HCT116 (cell line): ENCODE measurements around the gene NT5E. TPM values are rescaled to one million over a fixed set of nuclear protein-coding genes. Genes with fewer than 3 reads are reported as not detected.

Source experiments
- ATAC-seq: fragments of 200-7000 bp; cut with Tn5 transposase; 2 replicates; pipeline ENCODE4 v1.9.1; 2020; ENCODE audit warnings: mild to moderate bottlenecking, moderate library complexity
- BruUV-seq: library from RNA; stranded (reverse); fragments of 400-500 nt; replicated peaks from 2 replicates; lab custom pipeline; 2021; lab: Mats Ljungman, UMichigan
- CTCF ChIA-PET: fragments of 300-600 bp; sonication (Branson Sonifier 250); formaldehyde crosslinking; loops from one replicate; lab custom pipeline; 2021; ENCODE audit warnings: antibody characterized with exemption; lab: Charles Lee
- POLR2A ChIA-PET: fragments of 300-600, 350-600 bp; sonication (Branson Sonifier 250); formaldehyde crosslinking; loops from one replicate; lab custom pipeline; 2021; ENCODE audit warnings: antibody characterized with exemption; lab: Charles Lee
- RAD21 ChIA-PET, 2 experiments: fragments of 300-600 bp; sonication (Branson Sonifier 250); formaldehyde crosslinking; loops; one replicate each; lab custom pipeline; 2023; ENCODE audit warnings: low total read pairs in 2 of 2; ENCODE audit not compliant: uncharacterized antibody in 2 of 2, unreplicated experiment in 2 of 2, low non-redundant PET in 1 of 2; lab: Charles Lee
- DNase-seq: peaks from one replicate; pipeline ENCODE4 v3.0.0-alpha.2; 2010; ENCODE audit warnings: low read depth, low spot score
- H2AFZ ChIP-seq: fragments of 200-600 bp; shearing (Covaris generic), sonication (generic); 2 replicates; pipeline ENCODE4 v1.6.1; 2017; ENCODE audit warnings: low read depth, mixed run types, mixed read lengths, antibody characterized with exemption, low read length; ENCODE audit not compliant: poor library complexity, severe bottlenecking
- H3K27ac ChIP-seq: 2 replicates; pipeline ENCODE4 v1.5.1; 2012; ENCODE audit warnings: low read depth, low read length
- H3K27me3 ChIP-seq: fragments of 200-600 bp; sonication (generic); 2 replicates; pipeline ENCODE4 v1.6.1; 2016; ENCODE audit warnings: mixed run types, low read length, mixed read lengths; ENCODE audit not compliant: insufficient read depth
- H3K36me3 ChIP-seq, 2 experiments: fragments of 200-500 bp in 1 of 2; fragments of 200-600 bp in 1 of 2; sonication (Bioruptor generic) in 1 of 2; sonication (generic) in 1 of 2; 2 replicates each; pipeline versions ENCODE4 v1.5.1 to v1.6.1; 2014 to 2016; ENCODE audit warnings: low read length in 2 of 2, inconsistent platforms in 1 of 2, mixed read lengths in 1 of 2, mixed run types in 1 of 2; ENCODE audit not compliant: insufficient read depth in 2 of 2, control insufficient read depth in 1 of 2
- H3K4me1 ChIP-seq, 2 experiments: fragments of 200-600 bp in 1 of 2; sonication (generic) in 1 of 2; 2 replicates each; pipeline versions ENCODE4 v1.5.1 to v1.6.1; 2012 to 2017; ENCODE audit warnings: low read length in 2 of 2, inconsistent platforms in 1 of 2, mild to moderate bottlenecking in 1 of 2, mixed read lengths in 1 of 2, mixed run types in 1 of 2, moderate library complexity in 1 of 2; ENCODE audit not compliant: insufficient read depth in 2 of 2, control insufficient read depth in 1 of 2
- H3K4me2 ChIP-seq: fragments of 200-600 bp; sonication (generic); 2 replicates; pipeline ENCODE4 v1.6.1; 2017; ENCODE audit warnings: mixed run types, low read length, mixed read lengths
- H3K4me3 ChIP-seq, 2 experiments: fragments of 200-600 bp in 1 of 2; sonication (generic) in 1 of 2; replicated peaks in 1 of 2; 2 replicates each; pipeline ENCODE4 v1.5.1; 2011 to 2016; ENCODE audit warnings: low read length in 2 of 2, control low read depth in 1 of 2, low read depth in 1 of 2, mild to moderate bottlenecking in 1 of 2, mixed read lengths in 1 of 2, mixed run types in 1 of 2
- H3K79me2 ChIP-seq: fragments of 200-600 bp; sonication (generic); 2 replicates; pipeline ENCODE4 v1.6.1; 2017; ENCODE audit warnings: mild to moderate bottlenecking, mixed run types, low read length, moderate library complexity, mixed read lengths; ENCODE audit not compliant: insufficient read depth
- H3K9ac ChIP-seq: fragments of 200-600 bp; sonication (generic); 2 replicates; pipeline ENCODE4 v1.6.1; 2016; ENCODE audit warnings: low read length, mixed read lengths
- H3K9me2 ChIP-seq: fragments of 200-600 bp; sonication (generic), shearing (Covaris generic); 2 replicates; pipeline ENCODE4 v1.6.1; 2017; ENCODE audit warnings: mixed run types, mild to moderate bottlenecking, moderate library complexity; ENCODE audit not compliant: insufficient read depth
- H3K9me3 ChIP-seq, 2 experiments: fragments of 200-500 bp in 1 of 2; fragments of 200-600 bp in 1 of 2; sonication (Bioruptor generic) in 1 of 2; sonication (generic) in 1 of 2; 2 replicates each; pipeline ENCODE4 v1.6.1; 2014 to 2017; ENCODE audit warnings: low read length in 2 of 2, mixed read lengths in 2 of 2, inconsistent platforms in 1 of 2, low read depth in 1 of 2, mild to moderate bottlenecking in 1 of 2, mixed run types in 1 of 2, moderate library complexity in 1 of 2; ENCODE audit not compliant: control insufficient read depth in 1 of 2, insufficient read depth in 1 of 2
- H4K20me1 ChIP-seq: fragments of 200-600 bp; sonication (generic), shearing (Covaris generic); 2 replicates; pipeline ENCODE4 v1.6.1; 2017; ENCODE audit warnings: mixed run types, mild to moderate bottlenecking, moderate library complexity; ENCODE audit not compliant: insufficient read depth
- FOSL1 ChIP-seq: IDR thresholded peaks from 2 replicates; pipeline ENCODE4 v1.6.1; 2012; ENCODE audit warnings: low read depth
- MAX ChIP-seq: IDR thresholded peaks from 2 replicates; pipeline ENCODE4 v1.6.1; 2012
- POLR2AphosphoS5 ChIP-seq: IDR thresholded peaks from 2 replicates; pipeline ENCODE4 v1.6.1; 2011; ENCODE audit warnings: mild to moderate bottlenecking, low read depth, low read length, moderate library complexity
- RAD21 ChIP-seq: IDR thresholded peaks from 2 replicates; pipeline ENCODE4 v1.6.1; 2012; ENCODE audit warnings: low read depth, mild to moderate bottlenecking
- REST ChIP-seq: IDR thresholded peaks from 2 replicates; pipeline ENCODE4 v1.6.1; 2012; ENCODE audit warnings: low read depth
- SIN3A ChIP-seq: IDR thresholded peaks from 2 replicates; pipeline ENCODE4 v1.6.1; 2012; ENCODE audit warnings: low read depth
- ZFX ChIP-seq: fragments of 450-650 bp; IDR thresholded peaks from 2 replicates; pipeline ENCODE4 v1.6.1; 2017
- intact Hi-C: fragments of 100-400 bp; cut with micrococcal nuclease; formaldehyde crosslinking; loops from 2 replicates; pipeline ENCODE4 v1.10.0; 2022
- total RNA-seq: library from RNA; stranded (reverse); gene quantifications from one replicate; pipeline ENCODE4 v1.2.1, GENCODE V29; 2021; ENCODE audit not compliant: unreplicated experiment

NT5E gene
- total RNA-seq, 1 experiment from 2014 or later, result 68.2 TPM

- BruUV-seq, result no TSS peak
- RAD21 ChIA-PET, result no interaction called here
- Histone ChIP-seq H2AFZ (peak overlapping the region; percentile 37), H3K9me2 (no peaks in the 10 kb centered on the region), H3K79me2 (no peaks in the 10 kb centered on the region), H3K4me3 (no peak overlapping the region), H3K9ac (no peak overlapping the region), H4K20me1 (no peaks in the 10 kb centered on the region), H3K27me3 (no peaks in the 10 kb centered on the region), H3K4me1 (peaks cover 24 to 59% of the 10 kb centered on the region in 2 experiments), H3K27ac (no peak overlapping the region), H3K9me3 (no peaks in the 10 kb centered on the region), H3K36me3 (no peaks in the 10 kb centered on the region), H3K4me2 (no peak overlapping the region)
- DNase-seq (no peak), ATAC-seq (no peak)
- no peak for TF ChIP-seq MAX
- no peak for TF ChIP-seq ZFX
- no peak for TF ChIP-seq FOSL1
- no peak for TF ChIP-seq RAD21
- CTCF ChIA-PET, result no interaction called here
- intact Hi-C loops, result loop anchor here (5.0 kb wide), 1 partner anchor 40 kb away; no protein-coding TSS in a partner anchor
- POLR2A ChIA-PET, result interaction anchor here (1.0 kb wide), 1 partner anchor 47 kb away, joined by 3 read pairs; the partner anchor contains the start of gene NT5E
Observed at GRCh38 chr6:85402071-85402470, 47.8 kb upstream of the NT5E start.

GRCh38 chr6:85402922-85403321 lies 47.0 kb upstream of the NT5E start:
- no TSS peak for BruUV-seq
- intact Hi-C loops, result loop anchor here (5.0 kb wide), 1 partner anchor 41 kb away; no protein-coding TSS in a partner anchor
- TF ChIP-seq SIN3A (no peak), POLR2AphosphoS5 (no peak), REST (no peak)

More at GRCh38 chr6:85402922-85403321, 47.0 kb upstream of the NT5E start:
- Histone ChIP-seq H3K27ac (no peak overlapping the region; the same call in 1 of the 2 replicates), H3K4me1 (peaks cover 24 to 59% of the 10 kb centered on the region in 2 experiments), H3K4me3 (no peak overlapping the region), H3K9me3 (no peaks in the 10 kb centered on the region), H3K79me2 (no peaks in the 10 kb centered on the region), H3K36me3 (no peaks in the 10 kb centered on the region), H3K27me3 (no peaks in the 10 kb centered on the region), H3K9me2 (no peaks in the 10 kb centered on the region), H4K20me1 (no peaks in the 10 kb centered on the region), H3K4me2 (peak overlapping the region; percentile 45), H3K9ac (peak overlapping the region; percentile 36), H2AFZ (no peak overlapping the region)
- ChIA-PET POLR2A (interaction anchor here (1.0 kb wide), 1 partner anchor 47 kb away, joined by 3 read pairs; the partner anchor contains the start of gene NT5E), CTCF (no interaction called here), RAD21 (no interaction called here)
- DNase-seq, result no peak
- ATAC-seq, result no peak
